KMS-11 (cell line): ENCODE data around the gene MBNL1.

Source experiments
- H2AFZ ChIP-seq: fragments of 200-600 bp; sonication (generic); 2 replicates; pipeline ENCODE4 v1.6.1; 2016; ENCODE audit warnings: antibody characterized with exemption, mixed run types, low read depth
- H3K27ac ChIP-seq: fragments of 200-600 bp; sonication (generic); 2 replicates; pipeline ENCODE4 v1.6.1; 2016; ENCODE audit warnings: mild to moderate bottlenecking, mixed run types
- H3K27me3 ChIP-seq: fragments of 200-600 bp; sonication (generic); 2 replicates; pipeline ENCODE4 v1.6.1; 2017; ENCODE audit warnings: mild to moderate bottlenecking, low read depth, mixed run types, moderate library complexity; ENCODE audit not compliant: insufficient read depth
- H3K36me3 ChIP-seq: fragments of 200-600 bp; sonication (generic); 2 replicates; pipeline ENCODE4 v1.6.1; 2017; ENCODE audit warnings: mild to moderate bottlenecking, mixed run types; ENCODE audit not compliant: insufficient read depth
- H3K4me1 ChIP-seq: fragments of 200-600 bp; sonication (generic); 2 replicates; pipeline ENCODE4 v1.6.1; 2016; ENCODE audit warnings: mild to moderate bottlenecking, low read depth, mixed run types; ENCODE audit not compliant: poor library complexity, severe bottlenecking
- H3K4me2 ChIP-seq: fragments of 200-600 bp; sonication (generic); 2 replicates; pipeline ENCODE4 v1.7.0; 2016; ENCODE audit warnings: mild to moderate bottlenecking, mixed run types
- H3K4me3 ChIP-seq: fragments of 200-600 bp; sonication (generic); IDR thresholded peaks from 2 replicates; pipeline ENCODE4 v1.6.1; 2017; ENCODE audit warnings: low read depth, low read length, mixed read lengths; ENCODE audit not compliant: insufficient read depth
- H3K79me2 ChIP-seq: fragments of 200-600 bp; sonication (generic); 2 replicates; pipeline ENCODE4 v1.6.1; 2016; ENCODE audit warnings: low read depth, mixed run types; ENCODE audit not compliant: insufficient read depth
- H3K9ac ChIP-seq: fragments of 200-600 bp; sonication (generic); 2 replicates; pipeline ENCODE4 v1.6.1; 2016; ENCODE audit warnings: mild to moderate bottlenecking, mixed run types
- H4K20me1 ChIP-seq: fragments of 200-600 bp; sonication (generic); 2 replicates; pipeline ENCODE4 v1.6.1; 2016; ENCODE audit warnings: mild to moderate bottlenecking, mixed run types; ENCODE audit not compliant: insufficient read depth
- TF ChIP-seq, protein P1 (sequence below): fragments of 200-600 bp; sonication (generic); conservative IDR thresholded peaks from 2 replicates; pipeline ENCODE4 v1.6.1; 2017; ENCODE audit warnings: low read depth, mild to moderate bottlenecking, antibody characterized with exemption, low read length, moderate library complexity, mixed read lengths

The MBNL1 gene

GRCh38 chr3:152268555-152269055 lies at the start of gene MBNL1:
Gene MBNL1 (plus strand): TSS chr3:152268929. CDS start chr3:152300194, 31,265 bp downstream.
- peak within 1 kb of the TSS; percentile 46 for H3K4me3 ChIP-seq
- peak within 1 kb of the TSS; percentile 99 for H3K27ac ChIP-seq
- H3K4me2 ChIP-seq, result peak within 1 kb of the TSS; percentile 99
- TF ChIP-seq, protein P1, sequence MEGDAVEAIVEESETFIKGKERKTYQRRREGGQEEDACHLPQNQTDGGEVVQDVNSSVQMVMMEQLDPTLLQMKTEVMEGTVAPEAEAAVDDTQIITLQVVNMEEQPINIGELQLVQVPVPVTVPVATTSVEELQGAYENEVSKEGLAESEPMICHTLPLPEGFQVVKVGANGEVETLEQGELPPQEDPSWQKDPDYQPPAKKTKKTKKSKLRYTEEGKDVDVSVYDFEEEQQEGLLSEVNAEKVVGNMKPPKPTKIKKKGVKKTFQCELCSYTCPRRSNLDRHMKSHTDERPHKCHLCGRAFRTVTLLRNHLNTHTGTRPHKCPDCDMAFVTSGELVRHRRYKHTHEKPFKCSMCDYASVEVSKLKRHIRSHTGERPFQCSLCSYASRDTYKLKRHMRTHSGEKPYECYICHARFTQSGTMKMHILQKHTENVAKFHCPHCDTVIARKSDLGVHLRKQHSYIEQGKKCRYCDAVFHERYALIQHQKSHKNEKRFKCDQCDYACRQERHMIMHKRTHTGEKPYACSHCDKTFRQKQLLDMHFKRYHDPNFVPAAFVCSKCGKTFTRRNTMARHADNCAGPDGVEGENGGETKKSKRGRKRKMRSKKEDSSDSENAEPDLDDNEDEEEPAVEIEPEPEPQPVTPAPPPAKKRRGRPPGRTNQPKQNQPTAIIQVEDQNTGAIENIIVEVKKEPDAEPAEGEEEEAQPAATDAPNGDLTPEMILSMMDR, result no peak
- H3K9ac ChIP-seq, result peak within 1 kb of the TSS; percentile 99
- H3K79me2 ChIP-seq, result peaks cover 97% of the 10 kb centered on the region
- peaks cover 5% of the 10 kb centered on the region; the same call in 1 of the 2 replicates for H3K36me3 ChIP-seq
- no peaks in the 10 kb centered on the region for H3K27me3 ChIP-seq
- H3K4me1 ChIP-seq, result peaks cover 44% of the 10 kb centered on the region
- H4K20me1 ChIP-seq, result 0 out of 2 replicates have a peak, but pooled peaks cover 7% of the 10 kb centered on the region
- H2AFZ ChIP-seq, result peak within 1 kb of the TSS; percentile 32; the same call in 1 of the 2 replicates

DNA sequence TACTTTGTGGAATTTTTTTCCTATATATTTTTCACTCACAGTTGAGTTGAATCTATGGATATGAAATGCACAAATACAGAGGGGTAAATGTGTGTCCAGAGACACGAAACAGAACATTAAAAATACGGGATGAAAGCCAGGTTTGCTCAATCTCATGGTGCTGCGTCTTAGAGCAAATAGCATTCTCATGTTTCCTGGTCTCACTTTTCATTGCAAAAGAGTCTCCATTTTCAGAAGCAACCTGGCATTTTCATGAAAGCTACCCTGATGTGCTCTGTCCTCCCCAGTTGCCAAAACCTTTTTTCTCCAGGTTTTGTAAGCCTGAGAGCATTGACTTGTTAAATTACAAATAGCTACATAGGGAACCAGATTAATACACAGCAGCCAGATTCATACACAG lies 49.5 kb upstream of the MBNL1 start:
- H3K27ac ChIP-seq, result no peak overlapping the region
- no peak overlapping the region for H3K9ac ChIP-seq
- H3K4me1 ChIP-seq, result no peaks in the 10 kb centered on the region
- H4K20me1 ChIP-seq, result no peaks in the 10 kb centered on the region
- TF ChIP-seq, protein P1, result no peak
- no peaks in the 10 kb centered on the region for H3K79me2 ChIP-seq
- H3K4me2 ChIP-seq, result no peak overlapping the region
- H3K36me3 ChIP-seq, result no peaks in the 10 kb centered on the region
- H2AFZ ChIP-seq, result no peak overlapping the region
- no peaks in the 10 kb centered on the region for H3K27me3 ChIP-seq
- H3K4me3 ChIP-seq, result no peak overlapping the region

- Histone ChIP-seq H4K20me1 (no peaks in the 10 kb centered on the region), H3K27ac (no peak overlapping the region), H3K4me1 (no peaks in the 10 kb centered on the region), H3K9ac (no peak overlapping the region), H3K4me2 (no peak overlapping the region), H3K36me3 (no peaks in the 10 kb centered on the region), H3K4me3 (no peak overlapping the region), H3K27me3 (no peaks in the 10 kb centered on the region), H3K79me2 (no peaks in the 10 kb centered on the region), H2AFZ (no peak overlapping the region)
- TF ChIP-seq, protein P1, result no peak
Measured at GRCh38 chr3:152219769-152220255, 48.9 kb upstream of the MBNL1 start.

GRCh38 chr3:152222327-152222726 lies 46.4 kb upstream of the MBNL1 start:
- Histone ChIP-seq H3K36me3 (no peaks in the 10 kb centered on the region), H2AFZ (no peak overlapping the region), H3K4me2 (no peak overlapping the region), H3K4me1 (no peaks in the 10 kb centered on the region), H4K20me1 (no peaks in the 10 kb centered on the region), H3K27ac (no peak overlapping the region), H3K9ac (no peak overlapping the region), H3K79me2 (no peaks in the 10 kb centered on the region), H3K4me3 (no peak overlapping the region), H3K27me3 (no peaks in the 10 kb centered on the region)
- TF ChIP-seq, protein P1, result no peak
